IMR-90 (cell line): ENCODE results near the gene CDK14. TPM values are rescaled to one million over a fixed set of nuclear protein-coding genes. Genes with fewer than 3 reads are reported as not detected.
A peak's percentile ranks its signal among the peaks of the same experiment; 100 is the strongest.

Source experiments
- ATAC-seq: fragments of 200-7000 bp; cut with Tn5 transposase; 2 replicates; pipeline ENCODE4 v1.9.1; 2020; ENCODE audit warnings: low read depth, mild to moderate bottlenecking, moderate library complexity
- BruUV-seq: library from RNA; stranded (reverse); fragments of 400-500 nt; replicated peaks from 2 replicates; lab custom pipeline; 2021; lab: Mats Ljungman, UMichigan
- CTCF ChIA-PET: fragments of 300-600 bp; formaldehyde crosslinking; extraction: SDS; loops from one replicate; lab custom pipeline; 2021; ENCODE audit warnings: antibody characterized with exemption; lab: Yijun Ruan, JAX
- POLR2A ChIA-PET: fragments of 300-600 bp; sonication (Branson Sonifier 250); formaldehyde crosslinking; loops from one replicate; lab custom pipeline; 2022; ENCODE audit warnings: antibody characterized with exemption; ENCODE audit not compliant: unreplicated experiment; lab: Charles Lee
- DNase-seq: peaks from one replicate; pipeline ENCODE4 v3.0.0; 2013
- H2AFZ ChIP-seq: replicated peaks from 2 replicates; pipeline ENCODE3; 2013; ENCODE audit warnings: low read length, mild to moderate bottlenecking; ENCODE audit not compliant: poor library complexity
- H2AK5ac ChIP-seq: 2 replicates; pipeline ENCODE4 v1.6.1; 2013; ENCODE audit warnings: low read depth, low read length, inconsistent platforms
- H2AK9ac ChIP-seq: replicated peaks from 2 replicates; pipeline ENCODE3; 2013; ENCODE audit warnings: mild to moderate bottlenecking, low read depth, low read length, moderate library complexity; ENCODE audit not compliant: poor library complexity
- H2BK120ac ChIP-seq: 2 replicates; pipeline ENCODE4 v1.6.1; 2013; ENCODE audit warnings: low read depth, low read length, inconsistent platforms
- H2BK15ac ChIP-seq: 3 replicates; pipeline ENCODE4 v1.6.1; 2013; ENCODE audit warnings: low read depth, low read length, inconsistent platforms
- H2BK20ac ChIP-seq: 2 replicates; pipeline ENCODE4 v1.6.1; 2013; ENCODE audit warnings: low read depth, mild to moderate bottlenecking, inconsistent platforms, low read length, moderate library complexity
- H2BK5ac ChIP-seq: 2 replicates; pipeline ENCODE4 v1.6.1; 2013; ENCODE audit warnings: mild to moderate bottlenecking, low read depth, low read length, inconsistent platforms; ENCODE audit not compliant: poor library complexity, severe bottlenecking
- H3K14ac ChIP-seq: replicated peaks from 2 replicates; pipeline ENCODE4 v1.6.1; 2013; ENCODE audit warnings: low read depth, low read length, inconsistent platforms
- H3K18ac ChIP-seq: 2 replicates; pipeline ENCODE4 v1.6.1; 2013; ENCODE audit warnings: low read depth, low read length, control low read depth
- H3K23ac ChIP-seq: 2 replicates; pipeline ENCODE4 v1.6.1; 2013; ENCODE audit warnings: low read depth, low read length, inconsistent platforms
- H3K27ac ChIP-seq: 2 replicates; pipeline ENCODE4 v1.5.1; 2013; ENCODE audit warnings: mild to moderate bottlenecking, control low read depth, low read length; ENCODE audit not compliant: insufficient read depth
- H3K27me3 ChIP-seq: 2 replicates; pipeline ENCODE4 v1.6.1; 2013; ENCODE audit warnings: low read length; ENCODE audit not compliant: control insufficient read depth, insufficient read depth
- H3K36me3 ChIP-seq: 2 replicates; pipeline ENCODE4 v1.6.1; 2013; ENCODE audit warnings: low read length, mixed read lengths; ENCODE audit not compliant: control insufficient read depth, insufficient read depth
- H3K4ac ChIP-seq: 2 replicates; pipeline ENCODE4 v1.6.1; 2013; ENCODE audit warnings: low read depth, low read length, inconsistent platforms
- H3K4me1 ChIP-seq: 2 replicates; pipeline ENCODE4 v1.6.1; 2013; ENCODE audit warnings: low read length, mixed read lengths; ENCODE audit not compliant: control insufficient read depth, insufficient read depth
- H3K4me2 ChIP-seq: 2 replicates; pipeline ENCODE4 v1.6.1; 2013; ENCODE audit warnings: low read depth, mild to moderate bottlenecking, control low read depth, low read length, moderate library complexity
- H3K4me3 ChIP-seq: 2 replicates; pipeline ENCODE4 v1.5.1; 2013; ENCODE audit warnings: low read depth, mild to moderate bottlenecking, control low read depth, low read length, moderate library complexity; ENCODE audit not compliant: insufficient read depth
- H3K56ac ChIP-seq: 2 replicates; pipeline ENCODE4 v1.6.1; 2013; ENCODE audit warnings: low read length, inconsistent platforms; ENCODE audit not compliant: insufficient read depth; ENCODE audit errors: extremely low read depth
- H3K79me1 ChIP-seq, 2 experiments: 2 replicates each; pipeline ENCODE4 v1.6.1; 2013; ENCODE audit warnings: low read length in 2 of 2, inconsistent platforms in 1 of 2, low read depth in 1 of 2
- H3K9ac ChIP-seq: 2 replicates; pipeline ENCODE4 v1.6.1; 2013; ENCODE audit warnings: low read depth, low read length, control low read depth
- H3K9me1 ChIP-seq: 2 replicates; pipeline ENCODE4 v1.6.1; 2013; ENCODE audit warnings: low read length, inconsistent platforms; ENCODE audit not compliant: insufficient read depth
- H3K9me3 ChIP-seq: 2 replicates; pipeline ENCODE4 v1.6.1; 2013; ENCODE audit warnings: low read length; ENCODE audit not compliant: control insufficient read depth, insufficient read depth
- H4K20me1 ChIP-seq: 2 replicates; pipeline ENCODE4 v1.6.1; 2013; ENCODE audit warnings: low read length, inconsistent platforms; ENCODE audit not compliant: insufficient read depth
- H4K5ac ChIP-seq: 2 replicates; pipeline ENCODE4 v1.6.1; 2013; ENCODE audit warnings: mild to moderate bottlenecking, low read depth, low read length, control low read depth
- H4K8ac ChIP-seq, 2 experiments: 2 replicates each; pipeline ENCODE4 v1.6.1; 2013; ENCODE audit warnings: low read depth in 2 of 2, low read length in 2 of 2, control low read depth in 1 of 2, inconsistent platforms in 1 of 2
- H4K91ac ChIP-seq: 2 replicates; pipeline ENCODE4 v1.6.1; 2013; ENCODE audit warnings: low read depth, low read length, inconsistent platforms; ENCODE audit not compliant: insufficient read depth
- CEBPB ChIP-seq: IDR thresholded peaks from 2 replicates; pipeline ENCODE4 v1.6.1; 2012; ENCODE audit warnings: low read depth, low read length, improper control_type of control experiment
- ELK1 ChIP-seq: fragments of 150-350 bp; IDR thresholded peaks from 2 replicates; pipeline ENCODE4 v1.6.1; 2016; ENCODE audit warnings: low read depth, mild to moderate bottlenecking, low read length, moderate library complexity, borderline replicate concordance
- FOS ChIP-seq: fragments of 150-350 bp; IDR thresholded peaks from 2 replicates; pipeline ENCODE4 v1.6.1; 2016; ENCODE audit warnings: low read depth, low read length
- MAZ ChIP-seq: IDR thresholded peaks from 2 replicates; pipeline ENCODE4 v1.6.1; 2012; ENCODE audit warnings: low read depth, mild to moderate bottlenecking, low read length, improper control_type of control experiment, moderate library complexity, borderline replicate concordance
- RCOR1 ChIP-seq: IDR thresholded peaks from 2 replicates; pipeline ENCODE4 v1.6.1; 2012; ENCODE audit warnings: mild to moderate bottlenecking, low read length, improper control_type of control experiment; ENCODE audit not compliant: insufficient replicate concordance
- WGBS, 2 experiments: methylation state at CpG; one replicate each; pipeline versions ENCODE4 v1.1.5 to v1.1.7; 2013; ENCODE audit warnings: missing lambda C conversion rate in 2 of 2; ENCODE audit not compliant: insufficient read length in 1 of 2; ENCODE audit errors: extremely low coverage in 2 of 2; 5-methylcytosine and 5-hydroxymethylcytosine counted together
- dilution Hi-C: fragments of 300-500 bp; cut with HindIII; formaldehyde crosslinking; loops from one replicate; pipeline ENCODE4 v1.14.3; 2018; ENCODE audit warnings: low sequenced_read_pairs; ENCODE audit not compliant: unreplicated experiment
- in situ Hi-C: fragments of 300-500 bp; cut with MboI; formaldehyde crosslinking; loops from 3 replicates; pipeline ENCODE4 v1.14.3; 2019; ENCODE audit warnings: low sequenced_read_pairs, inconsistent platforms, mixed read lengths
- intact Hi-C: fragments of 100-400 bp; cut with micrococcal nuclease; formaldehyde crosslinking; loops from 2 replicates; pipeline ENCODE4 v1.10.0; 2022
- polyA plus RNA-seq, 3 experiments: library from polyadenylated mRNA; depleted of rRNA; stranded (reverse); fragments of >200 nt; gene quantifications; 2 replicates each; pipeline ENCODE4 v1.2.3, GENCODE V29; 2012; ENCODE audit warnings: low replicate concordance in 1 of 3
- total RNA-seq: library from RNA; depleted of rRNA; stranded (reverse); fragments of >200 nt; gene quantifications from 2 replicates; pipeline ENCODE4 v1.2.3, GENCODE V29; 2012

Gene CDK14
- total and polyA plus RNA-seq, 2 of the 4 experiments (the other 2 are of a cell fraction), result 10.1 to 29.6 TPM

GRCh38 chr7:90560730-90561129 is 35.4 kb upstream of the CDK14 start:
- WGBS, 2 experiments, result no CpG with 5 or more reads among the region's 1 CpG
- no peaks in the 10 kb centered on the region for H3K4me1 ChIP-seq
- H3K27me3 ChIP-seq, result peaks cover 9% of the 10 kb centered on the region
- no peaks in the 10 kb centered on the region for H3K36me3 ChIP-seq
- BruUV-seq, result no TSS peak
- H2AFZ ChIP-seq, result no peak overlapping the region
- no peak overlapping the region for H2BK120ac ChIP-seq
- no peak overlapping the region for H2AK9ac ChIP-seq
- no peak for ATAC-seq
- no peak overlapping the region for H3K4me3 ChIP-seq
- TF ChIP-seq CEBPB (peak; percentile 87), RCOR1 (no peak), MAZ (no peak), ELK1 (no peak), FOS (no peak)
- in situ Hi-C loops, result loop anchor here (25.0 kb wide), 1 partner anchor 452 kb away; no protein-coding TSS in a partner anchor
- H3K23ac ChIP-seq, result no peak overlapping the region
- no peaks in the 10 kb centered on the region for H3K79me1 ChIP-seq
- H3K18ac ChIP-seq, result no peak overlapping the region
- ChIA-PET CTCF (interaction anchor here (1.0 kb wide), 1 partner anchor 10 kb away, joined by 3 read pairs; no protein-coding TSS in a partner anchor), POLR2A (no interaction called here)
- no peaks in the 10 kb centered on the region for H3K9me3 ChIP-seq
- no peak overlapping the region for H4K8ac ChIP-seq
- H3K9ac ChIP-seq, result no peak overlapping the region
- intact Hi-C loops, result no loop called here
- dilution Hi-C loops, result no loop called here
- no peak overlapping the region for H4K5ac ChIP-seq
- H3K4me2 ChIP-seq, result no peak overlapping the region
- no peak overlapping the region for H4K91ac ChIP-seq
- no peak overlapping the region for H2BK20ac ChIP-seq
- no peak overlapping the region for H3K27ac ChIP-seq
- no peaks in the 10 kb centered on the region for H4K20me1 ChIP-seq
- H2BK5ac ChIP-seq, result no peak overlapping the region
- no peak overlapping the region for H2BK15ac ChIP-seq
- H3K14ac ChIP-seq, result no peak overlapping the region
- H3K9me1 ChIP-seq, result no peaks in the 10 kb centered on the region
- H3K56ac ChIP-seq, result no peak overlapping the region
- no peak overlapping the region for H3K4ac ChIP-seq
- H2AK5ac ChIP-seq, result no peak overlapping the region
- no peak for DNase-seq
